Keratinocyte (primary cell): Measurements from ENCODE around the gene ACSF3. TPM values are rescaled to one million over a fixed set of nuclear protein-coding genes. Genes with fewer than 3 reads are reported as not detected.
A peak's percentile ranks its signal among the peaks of the same experiment; 100 is the strongest.

Source experiments
- DNase-seq: peaks from one replicate; pipeline ENCODE4 v3.0.0-alpha.2; 2011; ENCODE audit warnings: low read depth, missing footprints, low spot score
- FAIRE-seq: peaks from 2 replicates; lab custom pipeline; 2011; peaks lifted over from hg19 to GRCh38; lab: Jason Lieb, UNC
- H2AFZ ChIP-seq: 2 replicates; pipeline ENCODE4 v1.6.0; 2012; ENCODE audit warnings: low read length, control low read depth, inconsistent platforms; ENCODE audit not compliant: control insufficient read depth
- H3K27ac ChIP-seq: 2 replicates; pipeline ENCODE4 v1.5.1; 2011; ENCODE audit warnings: low read length; ENCODE audit not compliant: control insufficient read depth, insufficient read depth
- H3K27me3 ChIP-seq: 3 replicates; pipeline ENCODE4 v1.6.0; 2011; ENCODE audit warnings: low read length; ENCODE audit not compliant: control insufficient read depth, insufficient read depth; ENCODE audit errors: extremely low read depth
- H3K36me3 ChIP-seq, 2 experiments: 2 replicates in 1 of 2; 3 replicates in 1 of 2; pipeline ENCODE4 v1.5.1; 2011; ENCODE audit warnings: low read length in 2 of 2, mild to moderate bottlenecking in 1 of 2; ENCODE audit not compliant: control insufficient read depth in 2 of 2, insufficient read depth in 2 of 2; ENCODE audit errors: extremely low read depth in 1 of 2
- H3K4me1 ChIP-seq: 3 replicates; pipeline ENCODE4 v1.5.1; 2011; ENCODE audit warnings: low read length; ENCODE audit not compliant: control insufficient read depth, insufficient read depth; ENCODE audit errors: extremely low read depth
- H3K4me2 ChIP-seq: 3 replicates; pipeline ENCODE4 v1.6.0; 2011; ENCODE audit warnings: low read depth, low read length; ENCODE audit not compliant: control insufficient read depth, insufficient read depth; ENCODE audit errors: extremely low read depth
- H3K4me3 ChIP-seq, 3 experiments: fragments of 200-600 bp in 1 of 3; sonication (generic) in 1 of 3; 2 replicates in 2 of 3; 3 replicates in 1 of 3; pipeline ENCODE4 v1.5.1; 2011 to 2016; ENCODE audit warnings: low read length in 3 of 3, mild to moderate bottlenecking in 3 of 3, control low read depth in 2 of 3, inconsistent platforms in 1 of 3, low read depth in 1 of 3, mixed read lengths in 1 of 3, mixed run types in 1 of 3, moderate library complexity in 1 of 3; ENCODE audit not compliant: control insufficient read depth in 2 of 3, insufficient read depth in 2 of 3; ENCODE audit errors: extremely low read depth in 1 of 3
- H3K79me2 ChIP-seq: 2 replicates; pipeline ENCODE4 v1.6.0; 2012; ENCODE audit warnings: low read length; ENCODE audit not compliant: control insufficient read depth, insufficient read depth
- H3K9ac ChIP-seq: 3 replicates; pipeline ENCODE4 v1.6.0; 2011; ENCODE audit warnings: low read length; ENCODE audit not compliant: control insufficient read depth, insufficient read depth; ENCODE audit errors: extremely low read depth
- H3K9me1 ChIP-seq: 3 replicates; pipeline ENCODE4 v1.6.0; 2011; ENCODE audit warnings: low read length; ENCODE audit not compliant: control insufficient read depth, insufficient read depth; ENCODE audit errors: extremely low read depth
- H3K9me3 ChIP-seq: 2 replicates; pipeline ENCODE4 v1.5.1; 2012; ENCODE audit warnings: low read depth, low read length; ENCODE audit not compliant: control insufficient read depth
- H4K20me1 ChIP-seq: 3 replicates; pipeline ENCODE4 v1.6.0; 2011; ENCODE audit warnings: low read length; ENCODE audit not compliant: control insufficient read depth, insufficient read depth; ENCODE audit errors: extremely low read depth
- CTCF ChIP-seq, 3 experiments: IDR thresholded peaks in 1 of 3; conservative IDR thresholded peaks in 1 of 3; optimal IDR thresholded peaks in 1 of 3; 2 replicates in 2 of 3; 3 replicates in 1 of 3; pipeline versions ENCODE3 to v1.5.1; 2011; ENCODE audit warnings: low read length in 3 of 3, mild to moderate bottlenecking in 3 of 3, moderate library complexity in 2 of 3, control low read depth in 1 of 3, inconsistent platforms in 1 of 3; ENCODE audit not compliant: insufficient read depth in 2 of 3; ENCODE audit errors: extremely low read depth in 1 of 3
- EZH2 ChIP-seq: IDR thresholded peaks from one replicate; pipeline ENCODE4 v1.6.1; 2012; ENCODE audit warnings: inconsistent platforms, mild to moderate bottlenecking, low read length, moderate library complexity
- dilution Hi-C: fragments of 300-500 bp; cut with MboI; formaldehyde crosslinking; loops from one replicate; pipeline ENCODE4 v1.7.0; 2020; ENCODE audit warnings: low sequenced_read_pairs; ENCODE audit not compliant: extremely low pct_ligation_motif_present
- polyA plus RNA-seq, 5 experiments: library from polyadenylated mRNA; depleted of rRNA in 3 of 5; stranded (reverse) in 3 of 5; stranded (forward) in 1 of 5; unstranded in 1 of 5; fragments of >200 nt; gene quantifications; 1 replicate in 1 of 5; 2 replicates in 3 of 5; 3 replicates in 1 of 5; pipeline versions ENCODE4 v1.2.1 to v1.2.3, GENCODE V29; 2011 to 2012; ENCODE audit warnings: missing spikeins in 2 of 5, low read depth in 1 of 5, low replicate concordance in 1 of 5

The ACSF3 gene
- polyA plus RNA-seq, 1 donor (not counting 4 experiments of a cell fraction or from before 2014, with no cell fraction given) = 13.4 TPM

DNA sequence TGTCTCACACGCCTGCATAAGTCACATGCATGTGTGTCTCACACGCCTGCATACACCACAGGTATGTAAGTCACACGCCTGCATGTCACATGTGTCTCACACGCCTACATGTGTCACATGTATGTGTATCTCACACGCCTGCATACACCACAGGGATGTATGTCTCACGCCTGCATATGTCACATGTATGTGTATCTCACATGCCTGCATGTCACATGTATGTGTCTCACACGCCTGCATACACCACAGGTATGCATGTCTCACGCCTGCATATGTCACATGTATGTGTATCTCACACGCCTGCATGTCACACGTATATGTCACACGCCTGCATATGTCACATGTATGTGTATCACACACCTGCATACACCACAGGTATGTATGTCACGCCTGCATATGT is 64.1 kb downstream of the ACSF3 start:
- dilution Hi-C loops = no loop called here
- TF ChIP-seq CTCF (optimal IDR thresholded peaks at IDR 0.05 in 1 of 3, IDR thresholded peaks at IDR 0.05 in 1 of 3, conservative IDR thresholded peaks at IDR 0.05 in 1 of 3; ENCODE audit: extremely low read depth in 1 of 3, insufficient read depth in 2 of 3, low read length in 3 of 3) (no peak), EZH2 (no peak)
- Histone ChIP-seq H3K9ac (no peak overlapping the region), H3K27me3 (peaks cover 31% of the 10 kb centered on the region), H3K4me3 (no peak overlapping the region), H3K4me1 (no peaks in the 10 kb centered on the region), H2AFZ (no peak overlapping the region), H3K4me2 (no peak overlapping the region), H4K20me1 (no peaks in the 10 kb centered on the region), H3K9me1 (no peaks in the 10 kb centered on the region), H3K27ac (no peak overlapping the region), H3K36me3 (no peaks in the 10 kb centered on the region), H3K9me3 (peaks cover 10% of the 10 kb centered on the region), H3K79me2 (no peaks in the 10 kb centered on the region)
- DNase-seq (no peak), FAIRE-seq (peak; percentile 46)

- dilution Hi-C loops = no loop called here
Observed at GRCh38 chr16:89159066-89159849, 65.6 kb downstream of the ACSF3 start.

More at GRCh38 chr16:89159066-89159849, 65.6 kb downstream of the ACSF3 start:
- DNase-seq = no peak
- Histone ChIP-seq H3K27me3 (peaks cover 28% of the 10 kb centered on the region), H3K4me3 (no peak overlapping the region), H3K27ac (no peak overlapping the region), H3K36me3 (no peaks in the 10 kb centered on the region), H3K9ac (no peak overlapping the region), H3K4me2 (no peak overlapping the region), H3K4me1 (no peaks in the 10 kb centered on the region), H3K79me2 (no peaks in the 10 kb centered on the region), H3K9me3 (peaks cover 10% of the 10 kb centered on the region), H4K20me1 (no peaks in the 10 kb centered on the region), H2AFZ (no peak overlapping the region), H3K9me1 (no peaks in the 10 kb centered on the region)
- FAIRE-seq = no peak
- TF ChIP-seq CTCF (optimal IDR thresholded peaks at IDR 0.05 in 1 of 3, IDR thresholded peaks at IDR 0.05 in 1 of 3, conservative IDR thresholded peaks at IDR 0.05 in 1 of 3; ENCODE audit: extremely low read depth in 1 of 3, insufficient read depth in 2 of 3, low read length in 3 of 3) (no peak), EZH2 (no peak)
